PC-9 (cell line): ENCODE data around the gene RBMS3. TPM values are rescaled to one million over a fixed set of nuclear protein-coding genes. Genes with fewer than 3 reads are reported as not detected.

Source experiments
- BruUV-seq: library from RNA; stranded (reverse); fragments of 400-500 nt; replicated peaks from 2 replicates; lab custom pipeline; 2021; lab: Mats Ljungman, UMichigan
- CTCF ChIA-PET: fragments of 300-600 bp; sonication (Branson Sonifier 250); formaldehyde crosslinking; loops from one replicate; lab custom pipeline; 2022; ENCODE audit warnings: antibody characterized with exemption; lab: Charles Lee
- POLR2A ChIA-PET: fragments of 300-600 bp; sonication (Branson Sonifier 250); formaldehyde crosslinking; loops from one replicate; lab custom pipeline; 2022; ENCODE audit warnings: antibody characterized with exemption; ENCODE audit not compliant: unreplicated experiment; lab: Charles Lee
- DNase-seq, 2 experiments: peaks; one replicate each; pipeline versions ENCODE4 v3.0.0 to v3.0.0-alpha.2; 2015 to 2022; ENCODE audit warnings: mixed read lengths in 1 of 2
- H2AFZ ChIP-seq: fragments of 200-600 bp; sonication (generic); 2 replicates; pipeline ENCODE4 v1.8.1; 2017; ENCODE audit warnings: antibody characterized with exemption
- H3F3A ChIP-seq: fragments of 200-600 bp; sonication (generic); 2 replicates; pipeline ENCODE4 v1.8.1; 2017; ENCODE audit warnings: antibody characterized with exemption, mild to moderate bottlenecking, low read depth; ENCODE audit not compliant: insufficient read depth
- H3K27ac ChIP-seq: fragments of 200-600 bp; sonication (generic); 2 replicates; pipeline ENCODE4 v1.6.1; 2016; ENCODE audit warnings: mixed run types
- H3K27me3 ChIP-seq: fragments of 200-600 bp; sonication (generic); 2 replicates; pipeline ENCODE4 v1.6.1; 2016; ENCODE audit warnings: low read depth, mixed run types; ENCODE audit not compliant: insufficient read depth
- H3K36me3 ChIP-seq: fragments of 200-600 bp; sonication (generic); 2 replicates; pipeline ENCODE4 v1.6.1; 2016; ENCODE audit warnings: low read depth, mixed run types
- H3K4me1 ChIP-seq: fragments of 200-600 bp; sonication (generic); replicated peaks from 2 replicates; pipeline ENCODE4 v1.6.1; 2016; ENCODE audit warnings: mixed run types; ENCODE audit not compliant: insufficient read depth
- H3K4me2 ChIP-seq: fragments of 200-600 bp; sonication (generic); 2 replicates; pipeline ENCODE4 v1.6.1; 2017; ENCODE audit warnings: mixed run types
- H3K4me3 ChIP-seq: fragments of 200-600 bp; sonication (generic); 2 replicates; pipeline ENCODE4 v1.6.1; 2016; ENCODE audit warnings: mixed run types
- H3K79me2 ChIP-seq: fragments of 200-600 bp; sonication (generic); 2 replicates; pipeline ENCODE4 v1.6.1; 2017; ENCODE audit warnings: low read depth, mixed run types
- H3K9me2 ChIP-seq: fragments of 200-600 bp; sonication (generic); 2 replicates; pipeline ENCODE4 v1.8.1; 2017; ENCODE audit warnings: mild to moderate bottlenecking; ENCODE audit not compliant: insufficient read depth
- H3K9me3 ChIP-seq: fragments of 200-600 bp; sonication (generic); 2 replicates; pipeline ENCODE4 v1.8.1; 2016; ENCODE audit warnings: low read depth; ENCODE audit not compliant: insufficient read depth
- H4K20me1 ChIP-seq: fragments of 200-600 bp; sonication (generic); 2 replicates; pipeline ENCODE4 v1.8.1; 2017; ENCODE audit not compliant: insufficient read depth
- EZH2 ChIP-seq: fragments of 200-600 bp; sonication (generic); IDR thresholded peaks from 2 replicates; pipeline ENCODE4 v1.8.0; 2017; ENCODE audit warnings: antibody characterized with exemption, low read depth
- intact Hi-C: fragments of 100-400 bp; cut with micrococcal nuclease; formaldehyde crosslinking; loops from one replicate; pipeline ENCODE4 v1.10.0; 2022; ENCODE audit not compliant: unreplicated experiment
- total RNA-seq: library from RNA; stranded (reverse); gene quantifications from 2 replicates; pipeline ENCODE4 v1.2.3, GENCODE V29; 2021
- TF ChIP-seq, protein P1 (sequence below): fragments of 200-600 bp; sonication (generic); conservative IDR thresholded peaks from 2 replicates; pipeline ENCODE4 v1.6.1; 2017; ENCODE audit warnings: mixed run types, antibody characterized with exemption, mild to moderate bottlenecking, moderate library complexity

RBMS3 gene
- total RNA-seq, 1 experiment from 2014 or later, result 3.5 TPM

DNA sequence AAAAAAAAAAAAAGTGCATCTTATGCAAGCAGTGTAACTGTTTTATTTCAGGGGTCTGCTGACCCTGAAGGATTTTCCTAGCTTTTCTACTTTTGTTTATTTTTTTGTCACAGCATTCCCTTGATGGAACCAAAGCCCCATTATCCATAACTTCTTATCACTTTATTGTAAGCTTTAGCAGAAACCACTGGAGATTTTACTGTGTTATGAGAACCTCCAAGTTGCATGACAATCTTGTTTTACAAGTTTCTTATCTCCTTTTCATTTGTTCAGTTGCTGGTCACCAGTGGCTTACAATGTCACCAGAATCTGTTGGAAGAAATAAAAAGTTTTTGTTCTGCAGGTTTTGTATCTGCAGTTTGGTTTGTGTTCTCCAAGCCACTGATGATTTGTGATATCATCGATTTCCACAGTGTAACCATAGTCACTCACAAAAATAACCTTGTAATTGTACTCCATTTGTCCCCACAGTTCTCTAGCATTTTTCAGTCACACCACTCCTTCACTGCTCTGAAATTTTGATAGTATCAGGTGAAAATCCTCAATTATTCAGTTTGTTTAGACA, 660.0 kb downstream of the RBMS3 start:
- no peaks in the 10 kb centered on the region for H3F3A ChIP-seq
- ChIA-PET POLR2A (interaction anchor here (0.6 kb wide), 1 partner anchor 15 kb away, joined by 4 read pairs; no protein-coding TSS in a partner anchor), CTCF (no interaction called here)
- intact Hi-C loops, result no loop called here
- no peaks in the 10 kb centered on the region for H3K36me3 ChIP-seq
- H3K79me2 ChIP-seq, result no peaks in the 10 kb centered on the region
- H3K4me2 ChIP-seq, result no peak overlapping the region
- no peaks in the 10 kb centered on the region for H3K9me2 ChIP-seq
- H3K4me1 ChIP-seq, result no peaks in the 10 kb centered on the region
- DNase-seq, result no peak
- TF ChIP-seq EZH2, result no peak
- TF ChIP-seq, protein P1, sequence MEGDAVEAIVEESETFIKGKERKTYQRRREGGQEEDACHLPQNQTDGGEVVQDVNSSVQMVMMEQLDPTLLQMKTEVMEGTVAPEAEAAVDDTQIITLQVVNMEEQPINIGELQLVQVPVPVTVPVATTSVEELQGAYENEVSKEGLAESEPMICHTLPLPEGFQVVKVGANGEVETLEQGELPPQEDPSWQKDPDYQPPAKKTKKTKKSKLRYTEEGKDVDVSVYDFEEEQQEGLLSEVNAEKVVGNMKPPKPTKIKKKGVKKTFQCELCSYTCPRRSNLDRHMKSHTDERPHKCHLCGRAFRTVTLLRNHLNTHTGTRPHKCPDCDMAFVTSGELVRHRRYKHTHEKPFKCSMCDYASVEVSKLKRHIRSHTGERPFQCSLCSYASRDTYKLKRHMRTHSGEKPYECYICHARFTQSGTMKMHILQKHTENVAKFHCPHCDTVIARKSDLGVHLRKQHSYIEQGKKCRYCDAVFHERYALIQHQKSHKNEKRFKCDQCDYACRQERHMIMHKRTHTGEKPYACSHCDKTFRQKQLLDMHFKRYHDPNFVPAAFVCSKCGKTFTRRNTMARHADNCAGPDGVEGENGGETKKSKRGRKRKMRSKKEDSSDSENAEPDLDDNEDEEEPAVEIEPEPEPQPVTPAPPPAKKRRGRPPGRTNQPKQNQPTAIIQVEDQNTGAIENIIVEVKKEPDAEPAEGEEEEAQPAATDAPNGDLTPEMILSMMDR, result no peak
- H2AFZ ChIP-seq, result no peak overlapping the region
- no peaks in the 10 kb centered on the region for H3K27me3 ChIP-seq
- no TSS peak for BruUV-seq
- no peak overlapping the region for H3K4me3 ChIP-seq
- H3K27ac ChIP-seq, result no peak overlapping the region
- H3K9me3 ChIP-seq, result no peaks in the 10 kb centered on the region
- H4K20me1 ChIP-seq, result no peaks in the 10 kb centered on the region

DNA sequence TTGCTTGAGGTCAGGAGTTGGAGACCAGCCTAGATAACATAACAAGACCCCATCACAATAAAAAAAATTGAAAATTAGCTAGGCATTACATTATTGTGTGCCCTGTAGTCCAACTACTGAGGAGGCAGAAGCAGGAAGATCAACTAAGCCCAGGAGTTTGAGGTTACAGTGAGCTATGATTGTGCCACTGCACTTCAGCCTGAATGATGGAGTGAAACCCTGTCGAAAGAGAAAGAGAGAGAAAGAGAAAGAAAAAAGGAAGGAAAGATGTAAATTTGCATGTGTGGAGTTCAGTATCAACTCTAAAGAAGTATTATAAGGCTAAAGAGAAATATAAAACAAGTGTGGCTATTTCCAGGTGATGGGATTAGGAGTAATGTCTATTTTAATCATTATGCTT, 661.4 kb downstream of the RBMS3 start:
- H3K27ac ChIP-seq, result no peak overlapping the region
- intact Hi-C loops, result no loop called here
- H3K4me3 ChIP-seq, result no peak overlapping the region
- TF ChIP-seq EZH2, result no peak
- TF ChIP-seq, protein P1, result no peak
- no peaks in the 10 kb centered on the region for H3K79me2 ChIP-seq
- no peaks in the 10 kb centered on the region for H3K9me2 ChIP-seq
- H3K4me2 ChIP-seq, result no peak overlapping the region
- no peaks in the 10 kb centered on the region for H3K36me3 ChIP-seq
- ChIA-PET POLR2A (interaction anchor here (0.6 kb wide), 1 partner anchor 904 kb away, joined by 6 read pairs; no protein-coding TSS in a partner anchor), CTCF (no interaction called here)
- no TSS peak for BruUV-seq
- no peak overlapping the region for H2AFZ ChIP-seq
- no peak for DNase-seq
- no peaks in the 10 kb centered on the region for H3K4me1 ChIP-seq
- H3K27me3 ChIP-seq, result no peaks in the 10 kb centered on the region
- no peaks in the 10 kb centered on the region for H3K9me3 ChIP-seq
- no peaks in the 10 kb centered on the region for H3F3A ChIP-seq
- no peaks in the 10 kb centered on the region for H4K20me1 ChIP-seq

DNA sequence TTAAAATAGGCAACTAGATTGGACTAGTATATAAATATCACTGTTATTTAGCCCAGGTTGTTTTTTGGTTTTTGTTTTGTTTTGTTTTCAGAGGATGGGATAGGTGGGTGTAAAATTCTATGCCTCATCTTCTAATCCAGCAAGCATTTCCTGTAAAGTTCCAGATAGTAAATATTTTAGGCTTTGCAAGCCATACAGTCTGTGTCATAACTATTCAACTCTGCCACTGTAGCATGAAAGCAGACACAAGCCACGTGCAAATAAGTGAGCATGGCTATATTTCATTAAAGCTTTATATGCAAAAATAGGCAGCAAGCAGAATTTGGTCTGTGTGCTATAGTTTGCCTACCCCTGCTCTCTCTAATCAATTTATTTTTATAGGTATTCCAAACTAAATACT, 668.3 kb downstream of the RBMS3 start:
- intact Hi-C loops, result no loop called here
- Histone ChIP-seq H3K4me2 (no peak overlapping the region), H3K27me3 (no peaks in the 10 kb centered on the region), H3K9me2 (no peaks in the 10 kb centered on the region), H3K27ac (no peak overlapping the region), H4K20me1 (no peaks in the 10 kb centered on the region), H3K4me3 (no peak overlapping the region), H3K9me3 (no peaks in the 10 kb centered on the region), H3K36me3 (no peaks in the 10 kb centered on the region), H2AFZ (no peak overlapping the region), H3K4me1 (no peaks in the 10 kb centered on the region), H3F3A (no peaks in the 10 kb centered on the region), H3K79me2 (no peaks in the 10 kb centered on the region)
- CTCF ChIA-PET, result no interaction called here
- BruUV-seq, result no TSS peak
- POLR2A ChIA-PET, result no interaction called here
- no peak for DNase-seq
- TF ChIP-seq, protein P1, result no peak
- no peak for TF ChIP-seq EZH2
